Measurements from ENCODE around the gene SHE.
A peak's percentile ranks its signal among the peaks of the same experiment; 100 is the strongest.

Gene SHE

DNA sequence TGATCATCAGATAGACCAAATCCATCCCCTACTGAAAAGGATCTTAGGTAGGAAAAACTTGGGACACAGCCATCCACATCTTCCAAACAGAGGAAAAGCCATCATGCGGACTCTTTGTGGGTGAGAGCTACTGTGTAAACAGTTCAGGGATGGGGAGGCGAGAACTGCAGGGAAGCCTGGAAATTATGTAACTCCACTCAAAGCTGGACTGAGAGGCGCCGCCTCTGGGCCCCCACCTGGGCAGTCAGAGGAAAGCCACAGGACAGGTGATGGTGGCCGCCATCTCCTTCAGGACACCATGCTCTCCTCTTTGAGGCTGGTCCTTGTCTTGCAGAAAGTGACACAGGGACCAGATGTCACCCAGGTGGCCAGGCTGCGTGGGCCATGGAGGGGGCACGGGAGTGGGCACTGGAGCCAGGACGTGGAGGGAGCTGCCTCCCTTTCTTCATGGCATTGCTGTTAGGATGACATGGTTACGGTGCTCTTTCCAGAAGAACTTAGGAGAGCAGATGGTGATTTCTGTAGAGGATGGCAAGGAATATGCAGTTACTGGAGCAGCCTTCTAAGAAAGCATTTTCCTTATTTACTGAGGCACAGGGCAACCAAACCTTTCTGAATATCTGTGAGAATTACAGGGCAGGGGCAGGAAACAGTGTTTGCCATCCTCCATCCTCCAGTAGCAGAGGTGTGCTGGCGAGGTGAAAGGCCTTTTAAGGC is 32.2 kb downstream of the SHE start:
- TF ChIP-seq, protein P1, sequence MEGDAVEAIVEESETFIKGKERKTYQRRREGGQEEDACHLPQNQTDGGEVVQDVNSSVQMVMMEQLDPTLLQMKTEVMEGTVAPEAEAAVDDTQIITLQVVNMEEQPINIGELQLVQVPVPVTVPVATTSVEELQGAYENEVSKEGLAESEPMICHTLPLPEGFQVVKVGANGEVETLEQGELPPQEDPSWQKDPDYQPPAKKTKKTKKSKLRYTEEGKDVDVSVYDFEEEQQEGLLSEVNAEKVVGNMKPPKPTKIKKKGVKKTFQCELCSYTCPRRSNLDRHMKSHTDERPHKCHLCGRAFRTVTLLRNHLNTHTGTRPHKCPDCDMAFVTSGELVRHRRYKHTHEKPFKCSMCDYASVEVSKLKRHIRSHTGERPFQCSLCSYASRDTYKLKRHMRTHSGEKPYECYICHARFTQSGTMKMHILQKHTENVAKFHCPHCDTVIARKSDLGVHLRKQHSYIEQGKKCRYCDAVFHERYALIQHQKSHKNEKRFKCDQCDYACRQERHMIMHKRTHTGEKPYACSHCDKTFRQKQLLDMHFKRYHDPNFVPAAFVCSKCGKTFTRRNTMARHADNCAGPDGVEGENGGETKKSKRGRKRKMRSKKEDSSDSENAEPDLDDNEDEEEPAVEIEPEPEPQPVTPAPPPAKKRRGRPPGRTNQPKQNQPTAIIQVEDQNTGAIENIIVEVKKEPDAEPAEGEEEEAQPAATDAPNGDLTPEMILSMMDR (IDR thresholded peaks at IDR 0.05; ENCODE audit: insufficient read depth, low read depth, low read length, missing control alignments) = no peak
- no peak for DNase-seq (ENCODE audit: low read depth)
- H3K4me3 ChIP-seq (ENCODE audit: low read depth, low read length) = no peak overlapping the region

DNA sequence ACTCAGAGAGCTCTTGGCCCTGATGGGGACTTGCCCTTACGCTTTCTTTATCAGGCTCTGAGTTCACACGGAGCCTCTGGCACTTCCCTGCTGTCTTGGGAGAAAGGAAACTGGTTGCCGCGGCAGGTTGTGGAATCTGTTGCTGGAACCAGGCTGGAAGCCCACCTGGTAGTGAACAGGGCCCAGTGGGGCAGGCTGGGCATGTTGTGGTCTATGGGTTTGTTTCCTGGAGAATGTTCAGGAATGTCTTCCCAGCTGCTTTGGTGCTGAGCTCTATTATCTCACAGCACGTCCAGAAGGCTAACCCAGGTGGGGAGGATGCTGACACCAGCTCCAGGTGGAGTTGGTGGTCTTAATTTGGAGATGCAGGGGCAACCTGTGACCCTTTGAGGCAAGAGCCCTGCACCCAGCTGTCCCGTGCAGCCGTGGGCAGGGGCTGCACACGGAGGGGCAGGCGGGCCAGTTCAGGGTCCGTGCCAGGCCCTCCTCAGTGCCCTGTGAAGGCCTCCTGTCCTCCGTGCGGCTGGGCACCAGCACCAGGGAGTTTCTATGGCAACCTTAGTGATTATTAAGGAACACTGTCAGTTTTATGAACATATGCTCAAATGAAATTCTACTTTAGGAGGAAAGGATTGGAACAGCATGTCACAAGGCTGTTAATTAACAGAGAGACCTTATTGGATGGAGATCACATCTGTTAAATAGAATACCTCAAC is 33.5 kb downstream of the SHE start:
- DNase-seq (ENCODE audit: low read depth) = no peak
- TF ChIP-seq, protein P1 (IDR thresholded peaks at IDR 0.05; ENCODE audit: insufficient read depth, low read depth, low read length, missing control alignments) = no peak
- no peak overlapping the region for H3K4me3 ChIP-seq (ENCODE audit: low read depth, low read length)

DNA sequence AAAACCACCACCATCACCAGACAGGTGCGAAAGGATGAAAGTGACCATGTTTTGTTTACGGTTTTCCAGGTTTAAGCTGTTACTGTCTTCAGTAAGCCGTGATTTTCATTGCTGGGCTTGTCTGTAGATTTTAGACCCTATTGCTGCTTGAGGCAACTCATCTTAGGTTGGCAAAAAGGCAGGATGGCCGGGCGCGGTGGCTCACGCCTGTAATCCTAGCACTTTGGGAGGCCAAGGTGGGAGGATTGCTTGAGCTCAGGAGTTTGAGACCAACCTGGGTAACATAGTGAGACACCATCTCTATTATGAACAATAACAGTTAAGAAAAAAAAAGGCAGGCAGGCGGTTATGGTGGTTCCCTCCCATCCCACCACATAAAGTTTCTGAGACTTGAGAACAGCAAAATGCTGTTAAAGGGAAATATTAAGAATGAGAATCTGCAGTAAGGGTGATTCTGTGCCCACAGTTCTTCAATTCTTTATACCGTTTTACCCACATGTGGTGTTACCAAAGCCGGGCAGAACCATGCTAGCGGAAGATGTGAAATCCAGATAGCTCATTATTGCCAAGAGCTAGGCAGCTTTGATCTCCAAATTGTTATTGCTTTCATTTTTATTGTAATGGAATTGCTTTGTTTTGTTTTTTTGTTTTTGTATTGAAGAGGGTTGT is 34.6 kb downstream of the SHE start:
- no peak overlapping the region for H3K4me3 ChIP-seq (ENCODE audit: low read depth, low read length)
- TF ChIP-seq, protein P1 (IDR thresholded peaks at IDR 0.05; ENCODE audit: insufficient read depth, low read depth, low read length, missing control alignments) = no peak
- DNase-seq (ENCODE audit: low read depth) = no peak

DNA sequence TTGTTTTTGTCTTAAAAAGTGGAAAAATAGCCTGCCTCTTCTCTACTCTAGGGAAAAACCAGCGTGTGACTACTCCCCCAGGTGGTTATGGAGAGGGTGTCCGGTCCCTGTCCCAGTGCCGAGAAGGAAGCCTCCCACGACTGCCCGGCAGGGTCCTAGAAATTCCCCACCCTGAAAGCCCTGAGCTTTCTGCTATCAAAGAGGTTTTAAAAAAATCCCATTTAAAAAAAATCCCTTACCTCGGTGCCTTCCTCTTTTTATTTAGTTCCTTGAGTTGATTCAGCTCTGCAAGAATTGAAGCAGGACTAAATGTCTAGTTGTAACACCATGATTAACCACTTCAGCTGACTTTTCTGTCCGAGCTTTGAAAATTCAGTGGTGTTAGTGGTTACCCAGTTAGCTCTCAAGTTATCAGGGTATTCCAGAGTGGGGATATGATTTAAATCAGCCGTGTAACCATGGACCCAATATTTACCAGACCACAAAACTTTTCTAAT is 35.2 kb downstream of the SHE start:
- H3K4me3 ChIP-seq (ENCODE audit: low read depth, low read length) = no peak overlapping the region
- DNase-seq (ENCODE audit: low read depth) = peak; percentile 42
- TF ChIP-seq, protein P1 (IDR thresholded peaks at IDR 0.05; ENCODE audit: insufficient read depth, low read depth, low read length, missing control alignments) = peak; percentile 8

DNA sequence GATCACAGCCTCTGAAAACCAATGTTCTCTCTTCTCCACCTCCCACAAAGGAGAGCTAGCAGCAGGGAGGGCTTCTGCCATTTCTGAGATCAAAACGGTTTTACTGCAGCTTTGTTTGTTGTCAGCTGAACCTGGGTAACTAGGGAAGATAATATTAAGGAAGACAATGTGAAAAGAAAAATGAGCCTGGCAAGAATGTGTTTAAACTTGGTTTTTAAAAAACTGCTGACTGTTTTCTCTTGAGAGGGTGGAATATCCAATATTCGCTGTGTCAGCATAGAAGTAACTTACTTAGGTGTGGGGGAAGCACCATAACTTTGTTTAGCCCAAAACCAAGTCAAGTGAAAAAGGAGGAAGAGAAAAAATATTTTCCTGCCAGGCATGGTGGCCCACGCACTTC is 36.0 kb downstream of the SHE start:
- H3K4me3 ChIP-seq (ENCODE audit: low read depth, low read length) = no peak overlapping the region
- no peak for DNase-seq (ENCODE audit: low read depth)
- TF ChIP-seq, protein P1 (IDR thresholded peaks at IDR 0.05; ENCODE audit: insufficient read depth, low read depth, low read length, missing control alignments) = no peak

DNA sequence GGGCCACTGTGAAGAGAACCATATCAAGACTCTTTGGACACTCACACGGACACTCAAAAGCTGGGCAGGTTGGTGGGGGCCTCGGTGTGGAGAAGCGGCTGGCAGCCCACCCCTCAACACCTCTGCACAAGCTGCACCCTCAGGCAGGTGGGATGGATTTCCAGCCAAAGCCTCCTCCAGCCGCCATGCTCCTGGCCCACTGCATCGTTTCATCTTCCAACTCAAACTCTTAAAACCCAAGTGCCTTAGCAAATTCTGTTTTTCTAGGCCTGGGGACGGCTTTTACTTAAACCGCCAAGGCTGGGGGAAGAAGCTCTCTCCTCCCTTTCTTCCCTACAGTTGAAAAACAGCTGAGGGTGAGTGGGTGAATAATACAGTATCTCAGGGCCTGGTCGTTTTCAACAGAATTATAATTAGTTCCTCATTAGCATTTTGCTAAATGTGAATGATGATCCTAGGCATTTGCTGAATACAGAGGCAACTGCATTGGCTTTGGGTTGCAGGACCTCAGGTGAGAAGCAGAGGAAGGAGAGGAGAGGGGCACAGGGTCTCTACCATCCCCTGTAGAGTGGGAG is 36.5 kb downstream of the SHE start:
- TF ChIP-seq, protein P1 (IDR thresholded peaks at IDR 0.05; ENCODE audit: insufficient read depth, low read depth, low read length, missing control alignments) = no peak
- H3K4me3 ChIP-seq (ENCODE audit: low read depth, low read length) = no peak overlapping the region
- DNase-seq (ENCODE audit: low read depth) = no peak
